Mesodermal cell (in vitro differentiated cells): ENCODE measurements around the gene RPGRIP1L.

Source experiments
- H3K27ac ChIP-seq: 2 replicates; pipeline ENCODE4 v1.7.0; 2013; ENCODE audit warnings: mild to moderate bottlenecking, low read depth, low read length, moderate library complexity; ENCODE audit not compliant: severe bottlenecking
- H3K36me3 ChIP-seq: 2 replicates; pipeline ENCODE4 v1.7.1; 2013; ENCODE audit warnings: mild to moderate bottlenecking, low read length, moderate library complexity; ENCODE audit not compliant: control insufficient read depth, insufficient read depth
- H3K4me1 ChIP-seq: one replicate; pipeline ENCODE4 v1.7.1; 2013; ENCODE audit warnings: mild to moderate bottlenecking, low read length; ENCODE audit not compliant: insufficient read depth, control insufficient read depth, poor library complexity, severe bottlenecking
- H3K4me3 ChIP-seq: 2 replicates; pipeline ENCODE4 v1.7.0; 2013; ENCODE audit warnings: low read length, control low read depth, mild to moderate bottlenecking; ENCODE audit not compliant: insufficient read depth, poor library complexity, severe bottlenecking; ENCODE audit errors: extremely low read depth
- H3K9me3 ChIP-seq: 2 replicates; pipeline ENCODE4 v1.7.1; 2013; ENCODE audit warnings: mild to moderate bottlenecking, low read length, moderate library complexity; ENCODE audit not compliant: control insufficient read depth
- WGBS, 2 experiments: methylation state at CpG; one replicate each; pipeline ENCODE4 v1.1.5; 2013; ENCODE audit warnings: missing lambda C conversion rate in 2 of 2; ENCODE audit not compliant: insufficient coverage in 2 of 2; 5-methylcytosine and 5-hydroxymethylcytosine counted together

RPGRIP1L gene

DNA sequence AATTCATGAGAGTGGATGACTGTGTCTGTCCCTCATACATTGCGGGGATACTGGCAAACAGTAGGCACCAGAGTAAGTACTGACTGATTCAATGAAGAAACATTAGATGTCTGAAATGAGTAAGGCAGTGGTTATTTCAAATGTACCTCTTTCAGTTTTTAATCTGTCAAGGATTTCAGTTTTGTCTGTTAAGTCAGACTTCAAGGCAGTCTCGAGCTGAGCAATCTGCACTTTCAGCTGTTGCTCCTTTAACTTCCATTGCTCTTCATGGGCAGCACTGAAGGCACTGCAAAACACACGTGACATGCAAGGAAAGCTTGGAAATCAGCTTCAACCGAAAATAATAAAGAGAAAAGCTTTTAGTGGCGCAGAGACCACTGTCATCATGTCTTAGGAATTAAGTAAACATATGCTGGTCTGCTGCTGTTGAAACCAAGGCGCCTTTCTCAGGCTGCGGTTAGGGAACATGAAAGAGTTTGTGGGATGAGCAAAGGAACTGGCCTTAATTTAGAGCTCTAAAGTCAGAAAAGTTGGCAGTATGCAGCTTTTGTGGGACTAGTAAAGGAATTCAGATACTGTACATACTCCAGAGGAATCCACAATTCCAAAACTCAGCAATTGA lies 38.8 kb downstream of the RPGRIP1L start:
- no peaks in the 10 kb centered on the region for H3K4me1 ChIP-seq
- H3K36me3 ChIP-seq: no peaks in the 10 kb centered on the region
- no peak overlapping the region for H3K4me3 ChIP-seq
- 80 to 82% methylated on average over 4 to 7 of the region's 7 CpGs for WGBS, 2 experiments
- H3K9me3 ChIP-seq: no peaks in the 10 kb centered on the region
- H3K27ac ChIP-seq: no peak overlapping the region

DNA sequence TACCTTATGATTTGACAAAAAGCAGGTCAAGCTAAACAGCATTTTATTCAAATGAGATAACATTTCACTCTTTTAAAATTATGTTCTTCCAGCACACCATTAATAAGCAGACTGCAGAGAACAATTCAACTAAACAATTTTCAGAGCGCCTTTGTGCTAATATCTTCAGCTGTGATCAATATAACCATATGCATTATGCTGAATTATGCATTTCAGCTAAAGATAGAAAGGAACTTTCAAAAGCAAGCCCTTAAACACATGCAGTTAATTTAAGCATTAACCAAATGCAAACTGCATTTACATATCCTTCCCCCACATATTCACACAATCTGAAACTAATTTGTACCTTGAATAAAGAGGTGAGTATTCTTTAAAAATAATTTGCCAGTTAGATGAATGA lies 41.6 kb downstream of the RPGRIP1L start:
- H3K36me3 ChIP-seq: no peaks in the 10 kb centered on the region
- H3K9me3 ChIP-seq: no peaks in the 10 kb centered on the region
- no peaks in the 10 kb centered on the region for H3K4me1 ChIP-seq
- WGBS, 2 experiments: 100% methylated on average over 1 of the region's 1 CpG; no CpG with 5 or more reads in 1 of the 2 experiments
- H3K4me3 ChIP-seq: no peak overlapping the region
- H3K27ac ChIP-seq: no peak overlapping the region

DNA sequence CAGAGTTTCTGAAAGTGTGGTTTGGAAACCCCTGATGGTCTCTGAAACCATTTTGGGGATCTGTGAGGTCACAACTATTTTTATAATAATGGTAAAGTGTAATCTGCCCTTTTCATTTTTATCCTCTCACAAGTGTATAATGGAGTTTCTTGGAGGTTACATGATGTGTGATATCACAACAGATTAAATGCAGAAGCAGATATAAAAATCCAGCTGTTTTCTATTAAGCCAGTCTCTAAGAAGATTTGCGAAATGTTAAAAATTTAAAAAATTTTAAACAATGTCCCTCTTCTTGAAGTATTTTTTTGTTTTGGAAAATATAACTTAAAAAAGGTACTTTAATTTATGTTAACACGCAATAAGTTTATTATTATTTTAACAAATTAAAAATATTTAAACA lies 48.7 kb downstream of the RPGRIP1L start:
- no CpG with 5 or more reads among the region's 2 CpGs for WGBS, 2 experiments

DNA sequence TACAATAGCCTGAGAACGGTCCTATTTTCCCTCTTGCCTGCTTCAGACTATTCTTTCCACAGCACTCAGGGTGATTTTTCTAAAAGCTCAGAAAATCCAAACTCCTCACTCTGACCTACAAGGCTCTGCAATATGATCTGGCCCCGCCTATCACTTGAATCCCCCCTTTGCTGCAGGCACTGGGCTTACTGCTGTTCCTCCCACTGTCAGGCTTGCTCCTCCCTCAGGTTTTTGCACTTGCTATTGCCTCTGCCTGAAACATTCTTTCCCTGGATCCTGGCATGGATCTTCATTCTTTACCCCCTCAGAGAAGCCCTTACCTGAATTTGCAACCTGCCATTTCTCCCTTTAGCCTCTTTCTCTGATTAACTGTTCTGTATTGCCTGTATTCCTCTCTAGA lies 52.3 kb downstream of the RPGRIP1L start:
- 33 to 52% methylated on average over 1 to 2 of the region's 2 CpGs for WGBS, 2 experiments
- Histone ChIP-seq H3K36me3 (peaks cover 14% of the 10 kb centered on the region), H3K9me3 (no peaks in the 10 kb centered on the region), H3K4me1 (no peaks in the 10 kb centered on the region), H3K27ac (no peak overlapping the region), H3K4me3 (no peak overlapping the region)

More for the DNA sequence above, 48.7 kb downstream of the RPGRIP1L start:
- Histone ChIP-seq H3K9me3 (no peaks in the 10 kb centered on the region), H3K27ac (no peak overlapping the region), H3K4me3 (no peak overlapping the region), H3K4me1 (no peaks in the 10 kb centered on the region), H3K36me3 (peaks cover 12% of the 10 kb centered on the region)

- Histone ChIP-seq H3K27ac (no peak overlapping the region), H3K4me1 (no peaks in the 10 kb centered on the region), H3K4me3 (no peak overlapping the region), H3K9me3 (no peaks in the 10 kb centered on the region), H3K36me3 (peaks cover 10% of the 10 kb centered on the region)
- WGBS, 2 experiments: 100% methylated on average over 3 of the region's 3 CpGs
Observed at GRCh38 chr16:53646506-53646905, 57.2 kb downstream of the RPGRIP1L start.

DNA sequence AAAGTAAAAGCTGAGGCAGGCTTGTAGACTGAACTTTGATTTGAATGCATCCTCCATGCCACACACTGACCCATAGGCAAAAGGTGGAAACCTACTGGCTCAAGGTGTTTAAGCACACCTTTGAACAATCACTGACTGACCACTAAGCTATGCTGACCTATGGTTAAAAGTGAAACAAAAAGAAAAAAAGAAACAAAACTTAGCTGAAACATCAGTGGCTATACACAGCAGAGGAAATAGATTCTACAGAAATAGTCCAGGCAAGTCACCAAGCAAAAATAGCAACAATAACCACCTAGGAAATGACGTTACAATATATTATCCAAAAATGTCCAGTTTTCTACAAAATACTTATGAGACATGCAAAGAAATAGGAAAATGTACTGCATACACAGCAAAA lies 60.2 kb downstream of the RPGRIP1L start:
- H3K36me3 ChIP-seq: peaks cover 10% of the 10 kb centered on the region
- no peaks in the 10 kb centered on the region for H3K9me3 ChIP-seq
- H3K4me1 ChIP-seq: no peaks in the 10 kb centered on the region
- H3K4me3 ChIP-seq: no peak overlapping the region
- no peak overlapping the region for H3K27ac ChIP-seq
- WGBS, 2 experiments: no CpG with 5 or more reads among the region's 1 CpG

- peaks cover 10% of the 10 kb centered on the region for H3K36me3 ChIP-seq
- no peaks in the 10 kb centered on the region for H3K4me1 ChIP-seq
- H3K27ac ChIP-seq: no peak overlapping the region
- no peaks in the 10 kb centered on the region for H3K9me3 ChIP-seq
- no peak overlapping the region for H3K4me3 ChIP-seq
- WGBS, 2 experiments: 91 to 100% methylated on average over 2 to 4 of the region's 5 CpGs
Observed at GRCh38 chr16:53642094-53642493, 61.6 kb downstream of the RPGRIP1L start.

DNA sequence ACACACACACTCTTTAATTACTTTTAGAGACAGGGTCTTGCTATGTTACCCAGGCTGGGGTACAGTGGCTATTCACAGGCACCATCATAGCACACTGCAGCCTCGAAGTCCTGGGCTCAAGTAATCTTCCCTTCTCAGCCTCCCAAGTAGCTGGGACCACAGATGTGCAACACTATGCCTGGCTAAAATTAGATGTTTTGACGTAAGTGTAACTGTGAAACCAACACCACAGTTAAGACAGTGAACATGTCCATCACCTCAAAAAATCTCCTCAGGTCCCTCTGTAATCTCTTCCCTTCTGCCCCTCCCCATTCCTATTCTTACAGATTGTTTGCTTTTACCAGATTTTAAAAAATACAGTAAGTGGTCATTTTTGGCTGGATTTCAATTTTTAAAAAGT lies 66.7 kb downstream of the RPGRIP1L start:
- WGBS, 2 experiments: 80 to 90% methylated on average over 1 to 2 of the region's 2 CpGs
- H3K36me3 ChIP-seq: no peaks in the 10 kb centered on the region

DNA sequence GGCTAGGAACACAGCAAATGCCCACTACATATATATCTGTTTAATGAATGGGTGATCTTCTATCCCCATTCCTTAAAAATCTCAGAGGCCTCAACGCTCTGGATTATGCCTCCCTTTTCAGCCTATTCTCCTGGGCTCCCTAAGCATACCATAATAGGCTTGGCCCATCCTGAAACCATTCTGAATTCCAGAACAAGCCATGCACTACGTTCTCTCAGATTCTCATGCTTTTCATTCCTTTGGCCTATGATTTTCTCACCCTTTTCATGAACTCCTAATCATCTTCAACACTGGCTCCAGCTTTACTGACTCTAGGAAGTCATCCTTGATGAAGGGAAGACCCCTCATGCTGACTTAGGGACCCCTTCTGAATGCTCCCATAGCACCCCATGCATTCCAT lies 71.1 kb downstream of the RPGRIP1L start:
- H3K27ac ChIP-seq: no peak overlapping the region
- WGBS, 2 experiments: 78 to 95% methylated on average over 2 of the region's 2 CpGs
- H3K36me3 ChIP-seq: no peaks in the 10 kb centered on the region
- H3K9me3 ChIP-seq: no peaks in the 10 kb centered on the region
- no peaks in the 10 kb centered on the region for H3K4me1 ChIP-seq
- no peak overlapping the region for H3K4me3 ChIP-seq

More for the DNA sequence above, 66.7 kb downstream of the RPGRIP1L start:
- no peak overlapping the region for H3K4me3 ChIP-seq
- no peaks in the 10 kb centered on the region for H3K9me3 ChIP-seq
- H3K4me1 ChIP-seq: no peaks in the 10 kb centered on the region
- no peak overlapping the region for H3K27ac ChIP-seq

GRCh38 chr16:53631236-53632025 lies 72.2 kb downstream of the RPGRIP1L start:
- Histone ChIP-seq H3K9me3 (no peaks in the 10 kb centered on the region), H3K27ac (no peak overlapping the region), H3K4me3 (no peak overlapping the region), H3K4me1 (no peaks in the 10 kb centered on the region), H3K36me3 (no peaks in the 10 kb centered on the region)
- 91 to 97% methylated on average over 4 to 6 of the region's 8 CpGs for WGBS, 2 experiments
